Stomach (tissue), 4 donors: ENCODE measurements around the gene COL1A1.

ENCODE experiments used
- POLR2A ChIP-seq, 4 donors: fragments of 450-650 bp; IDR thresholded peaks; one replicate each; pipeline ENCODE4 v1.6.1; 2016; ENCODE audit warnings: antibody characterized with exemption in 4 of 4, control low read depth in 2 of 4, mild to moderate bottlenecking in 1 of 4, moderate library complexity in 1 of 4
- POLR2AphosphoS5 ChIP-seq, 3 donors: sonication (generic); formaldehyde crosslinking; IDR thresholded peaks; one replicate each; pipeline ENCODE4 v1.6.1; 2016; ENCODE audit warnings: antibody characterized with exemption in 3 of 3
- TF ChIP-seq, protein P1 (sequence below), 7 experiments: fragments of 450-650 bp in 4 of 7; fragments of 200-600 bp in 3 of 7; sonication (generic) in 3 of 7; IDR thresholded peaks; one replicate each; pipeline ENCODE4 v1.5.1; 2016 to 2019; ENCODE audit warnings: antibody characterized with exemption in 7 of 7, control low read depth in 2 of 7, mild to moderate bottlenecking in 1 of 7

GRCh38 chr17:50147841-50148225 is 53.6 kb downstream of the COL1A1 start:
- TF ChIP-seq, protein P1, sequence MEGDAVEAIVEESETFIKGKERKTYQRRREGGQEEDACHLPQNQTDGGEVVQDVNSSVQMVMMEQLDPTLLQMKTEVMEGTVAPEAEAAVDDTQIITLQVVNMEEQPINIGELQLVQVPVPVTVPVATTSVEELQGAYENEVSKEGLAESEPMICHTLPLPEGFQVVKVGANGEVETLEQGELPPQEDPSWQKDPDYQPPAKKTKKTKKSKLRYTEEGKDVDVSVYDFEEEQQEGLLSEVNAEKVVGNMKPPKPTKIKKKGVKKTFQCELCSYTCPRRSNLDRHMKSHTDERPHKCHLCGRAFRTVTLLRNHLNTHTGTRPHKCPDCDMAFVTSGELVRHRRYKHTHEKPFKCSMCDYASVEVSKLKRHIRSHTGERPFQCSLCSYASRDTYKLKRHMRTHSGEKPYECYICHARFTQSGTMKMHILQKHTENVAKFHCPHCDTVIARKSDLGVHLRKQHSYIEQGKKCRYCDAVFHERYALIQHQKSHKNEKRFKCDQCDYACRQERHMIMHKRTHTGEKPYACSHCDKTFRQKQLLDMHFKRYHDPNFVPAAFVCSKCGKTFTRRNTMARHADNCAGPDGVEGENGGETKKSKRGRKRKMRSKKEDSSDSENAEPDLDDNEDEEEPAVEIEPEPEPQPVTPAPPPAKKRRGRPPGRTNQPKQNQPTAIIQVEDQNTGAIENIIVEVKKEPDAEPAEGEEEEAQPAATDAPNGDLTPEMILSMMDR (IDR thresholded peaks at IDR 0.05): no peak
- no peak for TF ChIP-seq POLR2A (IDR thresholded peaks at IDR 0.05)
- TF ChIP-seq POLR2AphosphoS5 (IDR thresholded peaks at IDR 0.05): no peak
